ENCODE measurements around the gene ADA.
A peak's percentile ranks its signal among the peaks of the same experiment; 100 is the strongest.

GRCh38 chr20:44609516-44610312 is 41.8 kb downstream of the ADA start:
- TF ChIP-seq RFX5 (IDR thresholded peaks at IDR 0.05; ENCODE audit: low read length): no peak
- no peak for TF ChIP-seq IRF3 (IDR thresholded peaks at IDR 0.05; ENCODE audit: low read depth, low read length)
- peak; percentile 98 for TF ChIP-seq CTCF (IDR thresholded peaks at IDR 0.05)
- TF ChIP-seq TAF1 (IDR thresholded peaks at IDR 0.05; ENCODE audit: borderline replicate concordance, low read depth, low read length): no peak
- TF ChIP-seq RAD21 (IDR thresholded peaks at IDR 0.05; ENCODE audit: low read length): peak; percentile 99
- TF ChIP-seq SIN3A (IDR thresholded peaks at IDR 0.05; ENCODE audit: borderline replicate concordance, low read depth, low read length): no peak
- TF ChIP-seq, protein P1, sequence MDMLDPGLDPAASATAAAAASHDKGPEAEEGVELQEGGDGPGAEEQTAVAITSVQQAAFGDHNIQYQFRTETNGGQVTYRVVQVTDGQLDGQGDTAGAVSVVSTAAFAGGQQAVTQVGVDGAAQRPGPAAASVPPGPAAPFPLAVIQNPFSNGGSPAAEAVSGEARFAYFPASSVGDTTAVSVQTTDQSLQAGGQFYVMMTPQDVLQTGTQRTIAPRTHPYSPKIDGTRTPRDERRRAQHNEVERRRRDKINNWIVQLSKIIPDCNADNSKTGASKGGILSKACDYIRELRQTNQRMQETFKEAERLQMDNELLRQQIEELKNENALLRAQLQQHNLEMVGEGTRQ (IDR thresholded peaks at IDR 0.05; ENCODE audit: borderline replicate concordance, low read depth, low read length): no peak
- TF ChIP-seq, protein P2, sequence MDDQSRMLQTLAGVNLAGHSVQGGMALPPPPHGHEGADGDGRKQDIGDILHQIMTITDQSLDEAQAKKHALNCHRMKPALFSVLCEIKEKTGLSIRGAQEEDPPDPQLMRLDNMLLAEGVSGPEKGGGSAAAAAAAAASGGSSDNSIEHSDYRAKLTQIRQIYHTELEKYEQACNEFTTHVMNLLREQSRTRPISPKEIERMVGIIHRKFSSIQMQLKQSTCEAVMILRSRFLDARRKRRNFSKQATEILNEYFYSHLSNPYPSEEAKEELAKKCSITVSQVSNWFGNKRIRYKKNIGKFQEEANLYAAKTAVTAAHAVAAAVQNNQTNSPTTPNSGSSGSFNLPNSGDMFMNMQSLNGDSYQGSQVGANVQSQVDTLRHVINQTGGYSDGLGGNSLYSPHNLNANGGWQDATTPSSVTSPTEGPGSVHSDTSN (IDR thresholded peaks at IDR 0.05): no peak
- TF ChIP-seq TEAD4 (IDR thresholded peaks at IDR 0.05; ENCODE audit: borderline replicate concordance, insufficient read depth): no peak
- peak; percentile 42; the same call in 1 of the 2 replicates for TF ChIP-seq GABPA (IDR thresholded peaks at IDR 0.05; ENCODE audit: low read depth)

Measured in SK-N-SH (cell line).